C1 segment of cervical spinal cord (tissue), 14 donors: ENCODE results near the gene ZNF253.
A peak's percentile ranks its signal among the peaks of the same experiment; 100 is the strongest.
"Not testable (repeated sequence)": the region's sequence is repeated elsewhere in the genome, so short reads cannot be mapped to it uniquely, and the experiment has no call there.

ENCODE experiments used
- DNase-seq, 14 donors: peaks; one replicate each; lab custom pipeline; 2025; lab: John Stamatoyannopoulos, UW

ZNF253 gene

GRCh38 chr19:19865750-19866610, at the start of gene ZNF253:
Gene ZNF253 (plus strand): TSS chr19:19865882. CDS start chr19:19865997, 115 bp downstream.
- DNase-seq: peak; percentile 74 to 98 (median 94)

GRCh38 chr19:19816679-19817078, 49.0 kb upstream of the ZNF253 start:
- DNase-seq: no peak

GRCh38 chr19:19817357-19817756, 48.3 kb upstream of the ZNF253 start:
- DNase-seq: no peak

- no peak for DNase-seq
These were observed 44.8 kb upstream of the ZNF253 start for GRCh38 chr19:19820774-19821320.

- DNase-seq: peak; percentile 39 to 97 (median 92)
These were observed 44.2 kb upstream of the ZNF253 start, which contains the start of gene ZNF506 for GRCh38 chr19:19821366-19821951. Gene ZNF506 (minus strand): TSS chr19:19821750. CDS start chr19:19821603, 147 bp downstream.

- DNase-seq: not testable (repeated sequence)
These were observed 43.7 kb upstream of the ZNF253 start for GRCh38 chr19:19821976-19822375.

- DNase-seq: no peak
These were observed 41.8 kb upstream of the ZNF253 start for GRCh38 chr19:19823916-19824315.

- DNase-seq: no peak
These were observed 38.8 kb upstream of the ZNF253 start for GRCh38 chr19:19826875-19827274.

GRCh38 chr19:19835560-19836038, 30.1 kb upstream of the ZNF253 start:
- no peak for DNase-seq

- no peak for DNase-seq
These were observed 17.9 kb upstream of the ZNF253 start for GRCh38 chr19:19847781-19848180.

GRCh38 chr19:19849056-19849455, 16.6 kb upstream of the ZNF253 start:
- DNase-seq: no peak

- DNase-seq: not testable (repeated sequence)
These were observed 13.9 kb upstream of the ZNF253 start for GRCh38 chr19:19851740-19852139.

- no peak for DNase-seq
These were observed 6.9 kb upstream of the ZNF253 start for GRCh38 chr19:19858751-19859150.

GRCh38 chr19:19860756-19861390, 4.8 kb upstream of the ZNF253 start:
- DNase-seq: no peak

GRCh38 chr19:19866611-19867248, 1.0 kb downstream of the ZNF253 start:
- DNase-seq: peak in 7 of 14 donors; percentile 0 to 46 (median 21)

- not testable (repeated sequence) for DNase-seq
These were observed 4.4 kb downstream of the ZNF253 start for GRCh38 chr19:19870086-19870485.

GRCh38 chr19:19871932-19872331, 6.2 kb downstream of the ZNF253 start:
- DNase-seq: no peak

- no peak for DNase-seq
These were observed 7.7 kb downstream of the ZNF253 start for GRCh38 chr19:19873381-19873780.

GRCh38 chr19:19877724-19878123, 12.0 kb downstream of the ZNF253 start:
- no peak for DNase-seq

- no peak for DNase-seq
These were observed 18.9 kb downstream of the ZNF253 start for GRCh38 chr19:19884583-19884982.
